Panc1 (cell line): ENCODE results near the gene TSPOAP1. TPM values are rescaled to one million over a fixed set of nuclear protein-coding genes. Genes with fewer than 3 reads are reported as not detected.

Source experiments
- ATAC-seq: fragments of 200-7000 bp; cut with Tn5 transposase; 2 replicates; pipeline ENCODE4 v1.9.1; 2020; ENCODE audit warnings: mild to moderate bottlenecking, moderate library complexity
- BruUV-seq: library from RNA; stranded (reverse); fragments of 400-500 nt; replicated peaks from 2 replicates; lab custom pipeline; 2021; lab: Mats Ljungman, UMichigan
- CTCF ChIA-PET: fragments of 300-600 bp; sonication (Branson Sonifier 250); formaldehyde crosslinking; loops from one replicate; lab custom pipeline; 2022; ENCODE audit warnings: antibody characterized with exemption; lab: Charles Lee
- POLR2A ChIA-PET: fragments of 300-600 bp; sonication (Branson Sonifier 250); formaldehyde crosslinking; loops from one replicate; lab custom pipeline; 2022; ENCODE audit warnings: antibody characterized with exemption; lab: Charles Lee
- DNase-seq: peaks from one replicate; pipeline ENCODE4 v3.0.0-alpha.2; 2010; ENCODE audit warnings: low read depth, low spot score
- H3K27ac ChIP-seq: 2 replicates; pipeline ENCODE4 v1.5.1; 2011; ENCODE audit warnings: mild to moderate bottlenecking, low read length, inconsistent platforms
- H3K27me3 ChIP-seq: fragments of 200-500 bp; sonication (Bioruptor generic); 2 replicates; pipeline ENCODE4 v1.6.0; 2014; ENCODE audit warnings: low read length, inconsistent platforms; ENCODE audit not compliant: control insufficient read depth, insufficient read depth
- H3K36me3 ChIP-seq: fragments of 200-500 bp; sonication (Bioruptor generic); 2 replicates; pipeline ENCODE4 v1.5.1; 2014; ENCODE audit warnings: inconsistent platforms, mild to moderate bottlenecking, low read length, moderate library complexity; ENCODE audit not compliant: control insufficient read depth, insufficient read depth
- H3K4me1 ChIP-seq: 2 replicates; pipeline ENCODE4 v1.5.1; 2011; ENCODE audit warnings: inconsistent platforms, mild to moderate bottlenecking, low read length, moderate library complexity; ENCODE audit not compliant: control insufficient read depth, insufficient read depth
- H3K4me3 ChIP-seq, 2 experiments: 2 replicates each; pipeline ENCODE4 v1.5.1; 2011 to 2012; ENCODE audit warnings: low read depth in 2 of 2, low read length in 2 of 2, mild to moderate bottlenecking in 2 of 2, inconsistent platforms in 1 of 2, moderate library complexity in 1 of 2
- H3K9me3 ChIP-seq: fragments of 200-500 bp; sonication (Bioruptor generic); 2 replicates; pipeline ENCODE4 v1.5.1; 2014; ENCODE audit warnings: low read depth, mild to moderate bottlenecking, inconsistent platforms, low read length, moderate library complexity; ENCODE audit not compliant: control insufficient read depth, insufficient read depth
- CTCF ChIP-seq: fragments of 450-650 bp; IDR thresholded peaks from 2 replicates; pipeline ENCODE4 v1.5.1; 2017; ENCODE audit warnings: mild to moderate bottlenecking
- POLR2AphosphoS5 ChIP-seq: IDR thresholded peaks from 2 replicates; pipeline ENCODE4 v1.6.1; 2012; ENCODE audit warnings: mild to moderate bottlenecking, low read depth, low read length, moderate library complexity
- REST ChIP-seq, 2 experiments: IDR thresholded peaks; 2 replicates each; pipeline ENCODE4 v1.6.1; 2011 to 2012; ENCODE audit warnings: low read depth in 2 of 2, control low read depth in 1 of 2, low read length in 1 of 2, mild to moderate bottlenecking in 1 of 2, moderate library complexity in 1 of 2; ENCODE audit not compliant: insufficient read depth in 1 of 2
- SIN3A ChIP-seq: IDR thresholded peaks from 2 replicates; pipeline ENCODE4 v1.6.1; 2012; ENCODE audit warnings: low read depth, mild to moderate bottlenecking, low read length, moderate library complexity, borderline replicate concordance; ENCODE audit not compliant: insufficient read depth
- TCF7L2 ChIP-seq: IDR thresholded peaks from 2 replicates; pipeline ENCODE4 v1.6.1; 2011; ENCODE audit warnings: mild to moderate bottlenecking, low read depth, low read length, inconsistent platforms
- in situ Hi-C: cut with HindIII; loops from 2 replicates; pipeline ENCODE4 v1.10.0; 2016; ENCODE audit warnings: low sequenced_read_pairs, low pct_unique_long_range_greater_than_20kb
- intact Hi-C: fragments of 100-400 bp; cut with micrococcal nuclease; formaldehyde crosslinking; loops from one replicate; pipeline ENCODE4 v1.10.0; 2022; ENCODE audit not compliant: unreplicated experiment
- total RNA-seq: library from RNA; stranded (reverse); gene quantifications from one replicate; pipeline ENCODE4 v1.2.1, GENCODE V29; 2021; ENCODE audit not compliant: unreplicated experiment

The TSPOAP1 gene
- total RNA-seq, 1 experiment from 2014 or later, result 0.05 TPM

GRCh38 chr17:58344791-58345157 lies 16.2 kb upstream of the TSPOAP1 start:
- ChIA-PET POLR2A (no interaction called here), CTCF (no interaction called here)
- Histone ChIP-seq H3K4me3 (no peak overlapping the region), H3K4me1 (no peaks in the 10 kb centered on the region), H3K27me3 (no peaks in the 10 kb centered on the region), H3K36me3 (peaks cover 13% of the 10 kb centered on the region), H3K9me3 (no peaks in the 10 kb centered on the region), H3K27ac (no peak overlapping the region)
- no peak for TF ChIP-seq REST (IDR thresholded peaks at IDR 0.05; ENCODE audit: insufficient read depth in 1 of 2, low read depth in 2 of 2, low read length in 1 of 2)
- TF ChIP-seq POLR2AphosphoS5, result no peak
- no peak for TF ChIP-seq CTCF
- no peak for TF ChIP-seq TCF7L2
- no peak for TF ChIP-seq SIN3A
- no peak for ATAC-seq
- BruUV-seq, result no TSS peak
- in situ Hi-C loops, result no loop called here
- no peak for DNase-seq
- intact Hi-C loops, result loop anchor here (5.0 kb wide), 1 partner anchor 813 kb away; the partner anchor contains the start of genes PRR11 and SKA2

- Histone ChIP-seq H3K27me3 (no peaks in the 10 kb centered on the region), H3K4me1 (no peaks in the 10 kb centered on the region), H3K9me3 (no peaks in the 10 kb centered on the region), H3K36me3 (peaks cover 8% of the 10 kb centered on the region), H3K27ac (no peak overlapping the region), H3K4me3 (no peak overlapping the region)
- CTCF ChIA-PET, result no interaction called here
- in situ Hi-C loops (no loop called here), intact Hi-C loops (no loop called here)
- POLR2A ChIA-PET, result no interaction called here
- BruUV-seq, result no TSS peak
- no peak for DNase-seq
- peak; percentile 57 for ATAC-seq
- TF ChIP-seq TCF7L2, result no peak
- no peak for TF ChIP-seq SIN3A
- TF ChIP-seq CTCF, result no peak
- no peak for TF ChIP-seq REST (IDR thresholded peaks at IDR 0.05; ENCODE audit: insufficient read depth in 1 of 2, low read depth in 2 of 2, low read length in 1 of 2)
- TF ChIP-seq POLR2AphosphoS5, result no peak
These were observed 15.6 kb upstream of the TSPOAP1 start for GRCh38 chr17:58344047-58344790.
